ENCODE data around the gene POU1F1.

POU1F1 gene

DNA sequence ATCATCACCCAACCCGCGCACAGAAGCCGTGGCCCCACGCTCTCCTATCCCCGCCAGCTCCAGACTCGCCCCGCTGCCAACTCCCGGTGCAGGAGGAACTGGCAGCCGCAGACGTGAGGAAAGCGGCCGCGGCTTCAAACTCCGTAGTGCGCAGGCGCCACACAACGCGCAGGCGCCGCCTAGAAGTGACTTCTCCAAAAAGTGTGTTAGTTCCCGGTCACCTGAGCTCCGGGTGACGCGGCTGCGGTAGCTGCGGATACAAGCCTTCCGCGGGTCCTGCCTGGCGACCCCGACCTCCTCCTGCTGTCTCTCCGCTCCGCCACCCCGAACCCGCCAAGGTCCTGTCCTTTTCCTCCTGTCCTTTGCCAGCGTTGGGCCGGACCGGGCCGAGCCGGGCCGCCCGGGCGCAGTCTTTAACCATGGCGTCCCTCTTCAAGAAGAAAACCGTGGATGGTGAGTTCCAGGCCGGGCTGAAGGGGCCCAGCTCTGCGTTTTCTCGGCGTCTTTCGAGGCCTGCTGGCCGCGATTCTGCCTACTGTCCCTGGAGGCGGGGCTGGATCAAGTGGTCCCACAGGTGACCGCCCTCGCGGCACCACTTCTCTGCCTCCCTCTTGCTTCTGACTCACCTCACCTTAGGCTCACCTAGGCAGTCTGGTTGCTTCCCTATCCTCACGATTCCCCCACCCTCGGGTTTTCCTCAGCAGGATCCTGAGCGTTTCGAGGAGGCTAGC lies 49.1 kb downstream of the POU1F1 start, which contains the start of gene CHMP2B (continued):
- TF ChIP-seq, protein P1, sequence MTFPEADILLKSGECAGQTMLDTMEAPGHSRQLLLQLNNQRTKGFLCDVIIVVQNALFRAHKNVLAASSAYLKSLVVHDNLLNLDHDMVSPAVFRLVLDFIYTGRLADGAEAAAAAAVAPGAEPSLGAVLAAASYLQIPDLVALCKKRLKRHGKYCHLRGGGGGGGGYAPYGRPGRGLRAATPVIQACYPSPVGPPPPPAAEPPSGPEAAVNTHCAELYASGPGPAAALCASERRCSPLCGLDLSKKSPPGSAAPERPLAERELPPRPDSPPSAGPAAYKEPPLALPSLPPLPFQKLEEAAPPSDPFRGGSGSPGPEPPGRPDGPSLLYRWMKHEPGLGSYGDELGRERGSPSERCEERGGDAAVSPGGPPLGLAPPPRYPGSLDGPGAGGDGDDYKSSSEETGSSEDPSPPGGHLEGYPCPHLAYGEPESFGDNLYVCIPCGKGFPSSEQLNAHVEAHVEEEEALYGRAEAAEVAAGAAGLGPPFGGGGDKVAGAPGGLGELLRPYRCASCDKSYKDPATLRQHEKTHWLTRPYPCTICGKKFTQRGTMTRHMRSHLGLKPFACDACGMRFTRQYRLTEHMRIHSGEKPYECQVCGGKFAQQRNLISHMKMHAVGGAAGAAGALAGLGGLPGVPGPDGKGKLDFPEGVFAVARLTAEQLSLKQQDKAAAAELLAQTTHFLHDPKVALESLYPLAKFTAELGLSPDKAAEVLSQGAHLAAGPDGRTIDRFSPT (tag by site-specific recombination; IDR thresholded peaks at IDR 0.05): peak; percentile 83
- TF ChIP-seq, protein P2, sequence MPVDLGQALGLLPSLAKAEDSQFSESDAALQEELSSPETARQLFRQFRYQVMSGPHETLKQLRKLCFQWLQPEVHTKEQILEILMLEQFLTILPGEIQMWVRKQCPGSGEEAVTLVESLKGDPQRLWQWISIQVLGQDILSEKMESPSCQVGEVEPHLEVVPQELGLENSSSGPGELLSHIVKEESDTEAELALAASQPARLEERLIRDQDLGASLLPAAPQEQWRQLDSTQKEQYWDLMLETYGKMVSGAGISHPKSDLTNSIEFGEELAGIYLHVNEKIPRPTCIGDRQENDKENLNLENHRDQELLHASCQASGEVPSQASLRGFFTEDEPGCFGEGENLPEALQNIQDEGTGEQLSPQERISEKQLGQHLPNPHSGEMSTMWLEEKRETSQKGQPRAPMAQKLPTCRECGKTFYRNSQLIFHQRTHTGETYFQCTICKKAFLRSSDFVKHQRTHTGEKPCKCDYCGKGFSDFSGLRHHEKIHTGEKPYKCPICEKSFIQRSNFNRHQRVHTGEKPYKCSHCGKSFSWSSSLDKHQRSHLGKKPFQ (tag by site-specific recombination; IDR thresholded peaks at IDR 0.05): no peak

DNA sequence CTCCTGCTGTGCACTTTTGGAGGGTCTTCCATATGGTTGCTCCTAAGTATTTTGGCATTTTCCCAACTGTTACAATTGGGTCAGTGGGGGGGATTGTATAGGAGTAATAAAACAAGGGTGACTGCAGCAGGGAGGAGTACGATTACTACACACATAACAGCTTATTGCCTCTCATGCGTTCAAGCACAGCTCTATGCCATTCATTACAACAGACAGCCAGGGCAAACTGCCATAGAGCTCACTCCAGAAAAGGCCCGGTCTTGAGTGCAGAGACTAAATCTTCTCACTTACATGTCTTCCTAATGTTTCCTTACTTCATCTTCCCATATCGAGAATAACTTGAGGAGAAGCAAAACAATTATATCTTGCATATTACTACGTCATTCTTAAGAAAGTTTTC lies 50.7 kb downstream of the POU1F1 start:
- no peak for TF ChIP-seq ZNF239 (tag by site-specific recombination; IDR thresholded peaks at IDR 0.05)
- no peak for TF ChIP-seq TRIM28 (IDR thresholded peaks at IDR 0.05; ENCODE audit: borderline replicate concordance, low read length)
- TF ChIP-seq ZIC2 (tag by site-specific recombination; IDR thresholded peaks at IDR 0.05): peak; percentile 57
- peak; percentile 25; the same call in 1 of the 2 replicates for TF ChIP-seq ZNF341 (tag by site-specific recombination; IDR thresholded peaks at IDR 0.05; ENCODE audit: low read depth)
- TF ChIP-seq, protein P3, sequence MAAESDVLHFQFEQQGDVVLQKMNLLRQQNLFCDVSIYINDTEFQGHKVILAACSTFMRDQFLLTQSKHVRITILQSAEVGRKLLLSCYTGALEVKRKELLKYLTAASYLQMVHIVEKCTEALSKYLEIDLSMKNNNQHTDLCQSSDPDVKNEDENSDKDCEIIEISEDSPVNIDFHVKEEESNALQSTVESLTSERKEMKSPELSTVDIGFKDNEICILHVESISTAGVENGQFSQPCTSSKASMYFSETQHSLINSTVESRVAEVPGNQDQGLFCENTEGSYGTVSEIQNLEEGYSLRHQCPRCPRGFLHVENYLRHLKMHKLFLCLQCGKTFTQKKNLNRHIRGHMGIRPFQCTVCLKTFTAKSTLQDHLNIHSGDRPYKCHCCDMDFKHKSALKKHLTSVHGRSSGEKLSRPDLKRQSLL (tag by site-specific recombination; IDR thresholded peaks at IDR 0.05): peak; percentile 81
- TF ChIP-seq ZNF221 (tag by site-specific recombination; IDR thresholded peaks at IDR 0.05; ENCODE audit: borderline replicate concordance): no peak
- ChIA-PET CTCF (no interaction called here), POLR2A (no interaction called here)
- Histone ChIP-seq H3K36me3 (ENCODE audit: control insufficient read depth in 2 of 2, insufficient read depth in 1 of 2, low read length in 2 of 2) (no peaks in the 10 kb centered on the region), H3K27ac (ENCODE audit: extremely low read depth, low read depth, low read length) (no peak overlapping the region), H3K4me3 (ENCODE audit: low read depth, low read length) (no peak overlapping the region), H3K9me3 (ENCODE audit: control insufficient read depth, insufficient read depth, low read depth, low read length) (no peaks in the 10 kb centered on the region), H3K4me1 (ENCODE audit: control insufficient read depth, insufficient read depth, low read length) (no peaks in the 10 kb centered on the region)

DNA sequence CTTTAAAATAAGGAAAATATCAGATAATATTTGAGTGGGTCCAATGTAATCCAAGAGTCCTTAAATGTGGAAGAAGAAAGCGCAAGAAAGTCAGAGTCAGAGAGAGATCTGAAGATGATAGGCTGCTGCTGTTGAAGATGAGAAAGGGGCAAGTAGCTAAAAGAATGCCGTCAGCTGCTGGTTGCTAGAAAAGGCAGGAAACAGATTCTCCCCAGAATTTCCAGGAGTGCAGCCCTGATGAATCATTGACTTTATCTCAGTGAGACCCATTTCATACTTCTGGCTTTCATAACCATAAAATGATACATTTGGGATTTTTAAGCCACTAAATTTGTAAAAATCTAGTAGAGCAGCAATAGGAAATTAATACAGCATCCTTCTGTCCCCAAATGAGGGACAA lies 56.8 kb downstream of the POU1F1 start:
- ChIA-PET CTCF (no interaction called here), POLR2A (no interaction called here)
- Histone ChIP-seq H3K4me3 (ENCODE audit: low read depth, low read length) (no peak overlapping the region), H3K27ac (ENCODE audit: extremely low read depth, low read depth, low read length) (no peak overlapping the region), H3K9me3 (ENCODE audit: control insufficient read depth, insufficient read depth, low read depth, low read length) (no peaks in the 10 kb centered on the region), H3K36me3 (ENCODE audit: control insufficient read depth in 2 of 2, insufficient read depth in 1 of 2, low read length in 2 of 2) (no peaks in the 10 kb centered on the region), H3K4me1 (ENCODE audit: control insufficient read depth, insufficient read depth, low read length) (no peaks in the 10 kb centered on the region)
- no peak for TF ChIP-seq KLF9 (tag by site-specific recombination; IDR thresholded peaks at IDR 0.05; ENCODE audit: low read depth)
- no peak for TF ChIP-seq MZF1 (tag by site-specific recombination; IDR thresholded peaks at IDR 0.05; ENCODE audit: borderline replicate concordance)
- no peak for TF ChIP-seq SP3 (tag by site-specific recombination; IDR thresholded peaks at IDR 0.05)
- no peak for TF ChIP-seq ZNF626 (tag by site-specific recombination; IDR thresholded peaks at IDR 0.05)

DNA sequence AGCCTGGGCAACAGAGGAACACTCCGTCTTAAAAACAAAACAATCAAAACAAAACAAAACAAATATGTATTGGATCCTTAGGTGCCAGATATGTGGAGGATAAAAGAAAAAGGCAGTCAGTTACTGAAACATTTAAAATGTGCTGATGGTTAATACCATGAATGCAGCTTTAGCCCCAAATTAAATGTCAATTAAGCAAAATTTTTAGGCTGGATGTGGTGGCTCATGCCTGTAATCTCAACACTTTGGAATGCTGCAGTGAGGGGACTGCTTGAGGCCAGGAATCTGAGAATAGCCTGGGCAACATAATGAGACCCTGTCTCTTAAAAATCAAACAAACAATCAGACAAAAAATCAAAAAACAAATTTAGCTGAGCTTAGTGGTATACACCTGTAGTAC lies 57.8 kb downstream of the POU1F1 start:
- Histone ChIP-seq H3K27ac (ENCODE audit: extremely low read depth, low read depth, low read length) (no peak overlapping the region), H3K4me1 (ENCODE audit: control insufficient read depth, insufficient read depth, low read length) (no peaks in the 10 kb centered on the region), H3K36me3 (ENCODE audit: control insufficient read depth in 2 of 2, insufficient read depth in 1 of 2, low read length in 2 of 2) (no peaks in the 10 kb centered on the region), H3K4me3 (ENCODE audit: low read depth, low read length) (no peak overlapping the region), H3K9me3 (ENCODE audit: control insufficient read depth, insufficient read depth, low read depth, low read length) (no peaks in the 10 kb centered on the region)
- ChIA-PET CTCF (no interaction called here), POLR2A (no interaction called here)
- TF ChIP-seq ZNF514 (tag by site-specific recombination; IDR thresholded peaks at IDR 0.05): no peak
- TF ChIP-seq, protein P4, sequence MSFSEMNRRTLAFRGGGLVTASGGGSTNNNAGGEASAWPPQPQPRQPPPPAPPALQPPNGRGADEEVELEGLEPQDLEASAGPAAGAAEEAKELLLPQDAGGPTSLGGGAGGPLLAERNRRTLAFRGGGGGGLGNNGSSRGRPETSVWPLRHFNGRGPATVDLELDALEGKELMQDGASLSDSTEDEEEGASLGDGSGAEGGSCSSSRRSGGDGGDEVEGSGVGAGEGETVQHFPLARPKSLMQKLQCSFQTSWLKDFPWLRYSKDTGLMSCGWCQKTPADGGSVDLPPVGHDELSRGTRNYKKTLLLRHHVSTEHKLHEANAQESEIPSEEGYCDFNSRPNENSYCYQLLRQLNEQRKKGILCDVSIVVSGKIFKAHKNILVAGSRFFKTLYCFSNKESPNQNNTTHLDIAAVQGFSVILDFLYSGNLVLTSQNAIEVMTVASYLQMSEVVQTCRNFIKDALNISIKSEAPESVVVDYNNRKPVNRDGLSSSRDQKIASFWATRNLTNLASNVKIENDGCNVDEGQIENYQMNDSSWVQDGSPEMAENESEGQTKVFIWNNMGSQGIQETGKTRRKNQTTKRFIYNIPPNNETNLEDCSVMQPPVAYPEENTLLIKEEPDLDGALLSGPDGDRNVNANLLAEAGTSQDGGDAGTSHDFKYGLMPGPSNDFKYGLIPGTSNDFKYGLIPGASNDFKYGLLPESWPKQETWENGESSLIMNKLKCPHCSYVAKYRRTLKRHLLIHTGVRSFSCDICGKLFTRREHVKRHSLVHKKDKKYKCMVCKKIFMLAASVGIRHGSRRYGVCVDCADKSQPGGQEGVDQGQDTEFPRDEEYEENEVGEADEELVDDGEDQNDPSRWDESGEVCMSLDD (tag by site-specific recombination; IDR thresholded peaks at IDR 0.05): no peak
- no peak for TF ChIP-seq ZNF350 (tag by site-specific recombination; IDR thresholded peaks at IDR 0.05)
- TF ChIP-seq ZNF335 (tag by site-specific recombination; conservative IDR thresholded peaks at IDR 0.05): no peak
- no peak for TF ChIP-seq ZNF24 (tag by site-specific recombination; IDR thresholded peaks at IDR 0.05)
- TF ChIP-seq ZNF121 (tag by site-specific recombination; IDR thresholded peaks at IDR 0.05): no peak
- no peak for TF ChIP-seq ZNF629 (tag by site-specific recombination; IDR thresholded peaks at IDR 0.05)
- TF ChIP-seq ZBTB7A (tag by site-specific recombination; IDR thresholded peaks at IDR 0.05; ENCODE audit: low read depth): no peak
- TF ChIP-seq, protein P5, sequence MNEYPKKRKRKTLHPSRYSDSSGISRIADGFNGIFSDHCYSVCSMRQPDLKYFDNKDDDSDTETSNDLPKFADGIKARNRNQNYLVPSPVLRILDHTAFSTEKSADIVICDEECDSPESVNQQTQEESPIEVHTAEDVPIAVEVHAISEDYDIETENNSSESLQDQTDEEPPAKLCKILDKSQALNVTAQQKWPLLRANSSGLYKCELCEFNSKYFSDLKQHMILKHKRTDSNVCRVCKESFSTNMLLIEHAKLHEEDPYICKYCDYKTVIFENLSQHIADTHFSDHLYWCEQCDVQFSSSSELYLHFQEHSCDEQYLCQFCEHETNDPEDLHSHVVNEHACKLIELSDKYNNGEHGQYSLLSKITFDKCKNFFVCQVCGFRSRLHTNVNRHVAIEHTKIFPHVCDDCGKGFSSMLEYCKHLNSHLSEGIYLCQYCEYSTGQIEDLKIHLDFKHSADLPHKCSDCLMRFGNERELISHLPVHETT (tag by site-specific recombination; IDR thresholded peaks at IDR 0.05): no peak
- no peak for TF ChIP-seq ZNF623 (tag by site-specific recombination; IDR thresholded peaks at IDR 0.05)

All from HEK293 (cell line).